NT2/D1 (cell line): ENCODE data around the gene AMPH.

Experiments used
- YY1 ChIP-seq: IDR thresholded peaks from 2 replicates; pipeline ENCODE4 v1.6.1; 2011; ENCODE audit not compliant: insufficient read length, insufficient read depth
- ZNF274 ChIP-seq: IDR thresholded peaks from 2 replicates; pipeline ENCODE4 v1.6.1; 2011; ENCODE audit warnings: mild to moderate bottlenecking, low read depth, low read length

DNA sequence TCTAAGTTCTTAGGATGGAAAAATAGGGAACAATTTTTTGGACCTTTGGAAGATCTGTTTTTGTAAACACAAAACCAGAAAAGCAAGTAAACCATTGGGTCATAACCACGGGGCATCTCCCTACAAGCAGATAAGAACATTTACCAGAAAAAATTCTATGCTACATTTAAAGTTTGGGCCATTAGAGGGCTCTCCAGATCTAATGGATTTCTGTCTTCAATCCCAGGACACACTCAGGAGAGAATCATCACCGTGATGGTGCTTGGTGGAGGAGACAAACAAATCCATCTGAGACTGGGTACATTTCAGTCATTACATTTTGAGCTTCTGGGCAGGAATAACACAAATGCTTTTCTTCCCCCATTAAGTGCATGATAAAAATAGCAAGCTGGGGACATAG is 179.3 kb downstream of the AMPH start:
- TF ChIP-seq ZNF274 (no peak), YY1 (no peak)
